Pulmonary artery endothelial cell (primary cell): ENCODE results near the gene ZNF81. TPM values are rescaled to one million over a fixed set of nuclear protein-coding genes. Genes with fewer than 3 reads are reported as not detected.
"Not testable (repeated sequence)": the region's sequence is repeated elsewhere in the genome, so short reads cannot be mapped to it uniquely, and the experiment has no call there.

ENCODE experiments used
- DNase-seq: peaks from one replicate; pipeline ENCODE4 v3.0.0-alpha.2; 2011; ENCODE audit warnings: low read depth, low spot score
- total RNA-seq: library from RNA; depleted of rRNA; stranded (reverse); fragments of >200 nt; gene quantifications from 2 replicates; pipeline ENCODE4 v1.2.3, GENCODE V29; 2014

The ZNF81 gene
- total RNA-seq, 1 donor from 2014 or later: 3.9 TPM

GRCh38 chrX:47843363-47843762, 6.7 kb downstream of the ZNF81 start:
- DNase-seq: no peak

- DNase-seq: no peak
Measured at GRCh38 chrX:47844117-47844516, 7.4 kb downstream of the ZNF81 start.

DNA sequence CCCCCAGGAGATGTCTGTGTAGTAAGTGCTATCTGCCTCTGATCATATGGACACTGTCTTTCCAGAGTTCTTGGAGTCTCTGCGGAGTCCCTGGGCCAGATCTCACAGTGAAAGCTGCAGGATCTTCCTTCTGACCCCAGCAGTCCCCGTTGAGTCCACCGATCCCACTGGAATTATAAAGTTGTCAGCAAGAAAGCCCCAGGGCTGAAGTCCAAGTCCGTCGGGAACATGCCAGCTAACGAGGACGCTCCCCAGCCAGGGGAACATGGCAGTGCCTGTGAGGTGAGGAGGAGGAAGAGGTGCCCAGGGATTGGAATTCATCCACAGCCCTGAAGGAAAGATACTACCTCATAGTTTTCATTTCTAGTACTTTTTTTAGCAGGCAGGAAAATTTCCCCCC, 9.3 kb downstream of the ZNF81 start:
- DNase-seq: no peak

- no peak for DNase-seq
Measured at GRCh38 chrX:47849778-47850177, 13.1 kb downstream of the ZNF81 start.

- not testable (repeated sequence) for DNase-seq
Measured at GRCh38 chrX:47850389-47850788, 13.7 kb downstream of the ZNF81 start.

DNA sequence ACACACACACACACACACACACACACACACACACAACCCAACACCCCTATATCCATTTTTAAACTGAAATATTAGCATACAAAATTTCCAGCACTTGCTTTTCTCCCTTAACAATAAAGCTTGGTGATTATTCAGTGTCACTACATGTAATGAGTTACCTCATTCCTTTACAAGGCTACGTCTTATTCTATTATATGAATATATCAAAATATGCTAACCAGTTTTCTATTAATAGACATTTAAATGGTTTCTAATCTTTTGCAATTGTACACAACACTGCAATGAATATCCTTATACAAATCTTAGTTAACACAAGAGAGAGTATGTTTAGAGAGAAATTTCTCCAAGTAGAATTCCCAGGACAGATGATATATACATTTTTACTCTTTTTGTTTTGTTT, 14.2 kb downstream of the ZNF81 start:
- DNase-seq: no peak

- DNase-seq: no peak
Measured at GRCh38 chrX:47854474-47854873, 17.8 kb downstream of the ZNF81 start.

- DNase-seq: no peak
Measured at GRCh38 chrX:47859686-47860085, 23.0 kb downstream of the ZNF81 start.

- no peak for DNase-seq
Measured at GRCh38 chrX:47862680-47863079, 26.0 kb downstream of the ZNF81 start.

- no peak for DNase-seq
Measured at GRCh38 chrX:47863187-47863586, 26.5 kb downstream of the ZNF81 start.

GRCh38 chrX:47864300-47864699, 27.6 kb downstream of the ZNF81 start:
- DNase-seq: no peak

GRCh38 chrX:47864785-47865184, 28.1 kb downstream of the ZNF81 start:
- DNase-seq: no peak

DNA sequence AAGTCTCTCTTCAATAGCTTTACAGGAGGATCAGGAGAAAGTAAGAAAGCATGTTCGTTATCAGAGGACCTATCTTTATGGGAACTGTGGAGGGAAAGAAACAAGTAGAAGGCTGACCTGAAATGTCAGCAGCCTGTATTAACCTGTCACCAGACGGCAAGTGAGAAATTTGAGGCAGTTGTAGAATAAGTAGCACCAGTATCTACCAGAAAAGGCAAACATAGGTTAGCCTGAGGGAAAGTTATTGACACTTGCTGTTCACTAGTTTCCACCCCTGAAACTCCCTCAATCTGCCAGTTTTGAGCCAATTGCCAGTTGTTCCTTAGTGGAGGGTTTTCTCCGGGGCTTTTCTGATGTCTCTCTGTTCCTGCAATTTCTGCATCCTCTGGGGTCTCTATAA, 36.4 kb downstream of the ZNF81 start:
- DNase-seq: no peak

DNA sequence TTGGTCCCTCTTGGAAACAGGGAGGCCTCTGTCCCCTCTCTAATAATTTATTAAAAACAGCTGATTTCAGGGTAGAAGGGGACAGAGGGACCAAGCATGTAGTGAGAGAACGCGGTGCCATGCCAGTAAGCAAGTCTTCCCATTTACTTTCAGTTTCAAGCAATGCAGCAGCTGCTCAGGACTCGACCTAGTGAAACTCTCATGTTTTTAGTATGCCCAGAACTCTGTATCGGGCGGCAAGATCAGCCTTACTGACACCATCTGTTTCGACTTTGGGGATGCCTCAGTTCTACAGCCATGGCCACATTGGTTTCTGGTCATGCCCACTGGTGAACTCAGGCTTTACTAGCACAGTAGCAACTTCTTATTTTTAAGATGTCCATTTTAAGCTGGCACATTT, 40.6 kb downstream of the ZNF81 start:
- DNase-seq: no peak

GRCh38 chrX:47878198-47878597, 41.5 kb downstream of the ZNF81 start:
- DNase-seq: no peak

GRCh38 chrX:47879463-47879862, 42.8 kb downstream of the ZNF81 start:
- no peak for DNase-seq

GRCh38 chrX:47880927-47881326, 44.2 kb downstream of the ZNF81 start:
- DNase-seq: no peak

DNA sequence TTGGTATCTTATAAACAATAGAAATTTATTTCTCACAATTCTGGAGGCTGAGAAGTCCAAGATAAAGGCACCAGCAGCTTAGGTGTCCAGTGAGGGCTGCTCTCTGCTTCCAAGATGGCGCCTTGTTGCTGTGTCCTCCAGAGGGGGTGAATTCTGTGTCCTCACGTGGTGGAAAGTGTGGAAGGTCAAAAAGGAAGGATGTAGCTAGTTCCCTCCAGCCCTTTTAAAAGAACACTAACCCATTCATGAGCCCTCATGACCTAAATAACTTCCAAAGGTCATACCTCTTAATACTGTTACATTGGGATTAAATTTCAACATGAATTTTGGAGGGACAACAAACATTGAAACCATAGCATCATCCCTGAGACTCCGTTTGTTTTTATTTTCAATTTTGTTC, 48.8 kb downstream of the ZNF81 start:
- DNase-seq: no peak

DNA sequence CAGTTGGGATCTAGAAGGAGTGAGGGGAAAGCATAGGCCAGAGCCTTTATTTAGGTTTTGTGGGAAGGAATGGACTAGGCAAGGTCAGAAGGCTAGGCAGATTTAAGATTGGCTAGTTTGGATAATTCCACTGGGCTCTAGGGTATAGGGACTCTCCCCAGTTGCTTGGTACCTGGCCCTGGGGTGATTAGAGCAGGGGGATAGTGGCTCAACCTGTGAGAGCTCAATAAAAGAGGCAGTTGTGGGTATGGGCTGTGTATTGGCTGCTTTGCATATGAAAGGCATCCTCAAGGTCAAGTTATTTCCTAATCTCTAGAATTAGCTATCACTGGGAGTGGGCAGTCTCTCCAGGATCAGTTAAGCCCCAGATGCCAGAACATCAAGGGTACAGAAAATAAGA, 61.3 kb downstream of the ZNF81 start:
- DNase-seq: no peak

GRCh38 chrX:47900833-47901232, 64.1 kb downstream of the ZNF81 start:
- no peak for DNase-seq

DNA sequence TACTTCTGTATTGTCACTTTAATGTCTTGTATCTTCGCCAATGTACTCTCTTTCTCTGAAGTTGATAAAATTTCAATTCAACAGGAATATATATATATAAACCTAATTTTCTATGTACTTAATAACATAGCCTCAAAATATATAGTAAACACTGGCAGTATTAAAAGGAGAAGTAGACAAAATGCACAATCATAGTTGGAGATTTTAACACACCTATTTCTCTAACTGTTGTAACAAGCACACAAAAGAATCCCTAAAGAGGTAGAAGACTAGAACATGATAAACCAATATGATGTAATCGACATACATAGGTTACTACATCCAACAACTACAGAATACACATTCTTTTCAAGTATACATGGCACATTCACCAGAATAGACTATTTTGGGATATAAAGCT, 65.5 kb downstream of the ZNF81 start:
- DNase-seq: no peak

GRCh38 chrX:47915886-47916493, 79.3 kb downstream of the ZNF81 start:
- no peak for DNase-seq

- DNase-seq: no peak
Measured at GRCh38 chrX:47918274-47918673, 81.6 kb downstream of the ZNF81 start.

DNA sequence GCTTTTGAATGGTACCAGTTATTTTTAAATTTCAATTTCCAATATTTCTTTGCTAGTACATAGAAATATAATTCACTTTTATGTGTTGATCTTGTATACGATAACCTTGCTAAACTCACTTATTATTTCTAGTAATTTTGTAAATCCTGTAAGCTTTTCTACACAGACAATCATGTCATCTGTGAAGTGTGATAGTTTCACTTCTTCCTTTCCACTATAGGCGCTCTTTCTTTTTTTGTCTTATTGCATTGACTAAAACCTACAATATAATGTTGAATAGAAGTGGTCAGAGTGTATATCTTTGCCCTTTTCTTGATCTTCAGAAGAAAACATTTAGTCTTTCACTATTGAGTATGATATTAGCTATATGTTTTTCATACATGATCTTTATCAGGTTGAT, 90.5 kb downstream of the ZNF81 start:
- DNase-seq: no peak
